Activated CD8-positive, alpha-beta memory T cell treated with anti-CD3 and anti-CD28 coated beads, Interleukin-2, amount 10 ng/mL, durations not matched to agents 7 days and 5 days (primary cell): ENCODE data around the gene COMP. TPM values are rescaled to one million over a fixed set of nuclear protein-coding genes. Genes with fewer than 3 reads are reported as not detected.
A peak's percentile ranks its signal among the peaks of the same experiment; 100 is the strongest.

Experiments used
- ATAC-seq: fragments of 150-1000 bp; cut with Tn5 transposase; one replicate; pipeline ENCODE4 v1.10.0; 2021; ENCODE audit warnings: moderate library complexity
- CTCF ChIA-PET: fragments of 350-600 bp; sonication (Branson Sonifier 250); formaldehyde crosslinking; loops from one replicate; lab custom pipeline; 2021; ENCODE audit warnings: antibody characterized with exemption; lab: Charles Lee
- DNase-seq: peaks from one replicate; pipeline ENCODE4 v3.0.0-alpha.2; 2020
- H3K27ac Mint-ChIP-seq: one replicate; pipeline ENCODE4 v1.8.0; 2021; ENCODE audit warnings: mild to moderate bottlenecking, mixed read lengths
- H3K27me3 Mint-ChIP-seq: one replicate; pipeline ENCODE4 v1.8.0; 2021; ENCODE audit warnings: mixed read lengths
- H3K36me3 Mint-ChIP-seq: one replicate; pipeline ENCODE4 v1.8.0; 2021; ENCODE audit warnings: mild to moderate bottlenecking, mixed read lengths
- H3K4me1 Mint-ChIP-seq: one replicate; pipeline ENCODE4 v1.8.0; 2021; ENCODE audit warnings: mixed read lengths
- H3K4me3 Mint-ChIP-seq: one replicate; pipeline ENCODE4 v1.8.0; 2021; ENCODE audit warnings: mild to moderate bottlenecking, moderate library complexity, mixed read lengths
- H3K9me3 Mint-ChIP-seq: one replicate; pipeline ENCODE4 v1.8.0; 2022; ENCODE audit warnings: low read depth, mixed read lengths
- total RNA-seq, 2 experiments: library from RNA; stranded (reverse); gene quantifications; one replicate each; pipeline ENCODE4 v1.2.3, GENCODE V29; 2021

COMP gene
- total RNA-seq, 2 experiments from 2014 or later, result not detected

DNA sequence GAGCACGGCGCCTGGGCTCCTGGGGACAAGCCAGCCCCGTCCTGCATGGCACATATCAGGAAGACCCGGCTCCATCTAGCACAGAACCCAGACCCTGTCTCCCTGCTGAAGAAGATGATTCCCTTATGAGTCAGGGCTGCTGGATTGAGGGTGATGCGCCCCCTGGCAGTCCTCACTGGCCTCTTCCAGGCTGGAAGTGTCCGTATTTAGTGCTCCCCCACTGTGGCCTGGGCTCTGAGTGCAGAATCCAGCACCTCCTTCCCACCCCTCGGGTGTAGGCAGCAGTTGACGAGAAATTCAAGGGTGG is 14.9 kb downstream of the COMP start:
- Mint-ChIP-seq H3K4me3 (no peak overlapping the region), H3K36me3 (no peaks in the 10 kb centered on the region), H3K27me3 (no peaks in the 10 kb centered on the region), H3K4me1 (peaks cover 2% of the 10 kb centered on the region), H3K9me3 (no peaks in the 10 kb centered on the region), H3K27ac (no peak overlapping the region)
- no peak for ATAC-seq
- CTCF ChIA-PET, result no interaction called here
- no peak for DNase-seq

- H3K27me3 Mint-ChIP-seq, result no peaks in the 10 kb centered on the region
- no peak for ATAC-seq
- peaks cover 2% of the 10 kb centered on the region for H3K4me1 Mint-ChIP-seq
- H3K9me3 Mint-ChIP-seq, result no peaks in the 10 kb centered on the region
- CTCF ChIA-PET, result no interaction called here
- H3K27ac Mint-ChIP-seq, result no peak overlapping the region
- DNase-seq, result no peak
- H3K36me3 Mint-ChIP-seq, result no peaks in the 10 kb centered on the region
- H3K4me3 Mint-ChIP-seq, result no peak overlapping the region
Observed at GRCh38 chr19:18775586-18776287, 15.4 kb downstream of the COMP start.

- DNase-seq (no peak), ATAC-seq (no peak)
- CTCF ChIA-PET, result no interaction called here
- Mint-ChIP-seq H3K27ac (no peak overlapping the region), H3K4me1 (peaks cover 2% of the 10 kb centered on the region), H3K36me3 (no peaks in the 10 kb centered on the region), H3K27me3 (no peaks in the 10 kb centered on the region), H3K4me3 (no peak overlapping the region), H3K9me3 (no peaks in the 10 kb centered on the region)
Observed at GRCh38 chr19:18774782-18775444, 16.2 kb downstream of the COMP start.

DNA sequence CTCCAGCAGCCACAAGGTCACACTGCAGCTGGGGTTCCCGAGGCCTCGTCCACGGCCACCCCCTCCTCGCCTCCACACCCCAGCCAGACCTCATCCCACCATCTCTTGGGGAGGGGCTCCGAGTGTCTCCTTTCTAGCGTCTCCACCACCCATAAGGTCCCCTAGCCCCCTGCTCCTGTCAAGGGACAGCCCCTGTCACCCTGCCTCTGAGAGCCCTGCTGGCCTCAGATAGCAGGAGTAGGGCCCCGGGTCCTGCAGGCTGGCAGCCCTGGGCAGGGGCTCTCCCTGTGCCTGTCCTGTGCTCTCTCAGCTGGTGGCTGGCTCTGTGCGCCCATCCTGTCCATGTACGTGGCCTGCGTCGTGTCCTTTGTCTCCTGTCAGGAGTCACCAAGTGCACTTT is 17.0 kb downstream of the COMP start:
- H3K27me3 Mint-ChIP-seq, result no peaks in the 10 kb centered on the region
- no peak overlapping the region for H3K4me3 Mint-ChIP-seq
- CTCF ChIA-PET, result no interaction called here
- DNase-seq, result no peak
- no peak overlapping the region for H3K27ac Mint-ChIP-seq
- no peak for ATAC-seq
- H3K4me1 Mint-ChIP-seq, result peaks cover 2% of the 10 kb centered on the region
- no peaks in the 10 kb centered on the region for H3K36me3 Mint-ChIP-seq
- no peaks in the 10 kb centered on the region for H3K9me3 Mint-ChIP-seq

- no peaks in the 10 kb centered on the region for H3K27me3 Mint-ChIP-seq
- ATAC-seq, result no peak
- H3K4me1 Mint-ChIP-seq, result peaks cover 2% of the 10 kb centered on the region
- no peak overlapping the region for H3K4me3 Mint-ChIP-seq
- H3K27ac Mint-ChIP-seq, result no peak overlapping the region
- H3K9me3 Mint-ChIP-seq, result no peaks in the 10 kb centered on the region
- no peak for DNase-seq
- H3K36me3 Mint-ChIP-seq, result no peaks in the 10 kb centered on the region
- CTCF ChIA-PET, result no interaction called here
Observed at GRCh38 chr19:18773682-18774081, 17.4 kb downstream of the COMP start.

DNA sequence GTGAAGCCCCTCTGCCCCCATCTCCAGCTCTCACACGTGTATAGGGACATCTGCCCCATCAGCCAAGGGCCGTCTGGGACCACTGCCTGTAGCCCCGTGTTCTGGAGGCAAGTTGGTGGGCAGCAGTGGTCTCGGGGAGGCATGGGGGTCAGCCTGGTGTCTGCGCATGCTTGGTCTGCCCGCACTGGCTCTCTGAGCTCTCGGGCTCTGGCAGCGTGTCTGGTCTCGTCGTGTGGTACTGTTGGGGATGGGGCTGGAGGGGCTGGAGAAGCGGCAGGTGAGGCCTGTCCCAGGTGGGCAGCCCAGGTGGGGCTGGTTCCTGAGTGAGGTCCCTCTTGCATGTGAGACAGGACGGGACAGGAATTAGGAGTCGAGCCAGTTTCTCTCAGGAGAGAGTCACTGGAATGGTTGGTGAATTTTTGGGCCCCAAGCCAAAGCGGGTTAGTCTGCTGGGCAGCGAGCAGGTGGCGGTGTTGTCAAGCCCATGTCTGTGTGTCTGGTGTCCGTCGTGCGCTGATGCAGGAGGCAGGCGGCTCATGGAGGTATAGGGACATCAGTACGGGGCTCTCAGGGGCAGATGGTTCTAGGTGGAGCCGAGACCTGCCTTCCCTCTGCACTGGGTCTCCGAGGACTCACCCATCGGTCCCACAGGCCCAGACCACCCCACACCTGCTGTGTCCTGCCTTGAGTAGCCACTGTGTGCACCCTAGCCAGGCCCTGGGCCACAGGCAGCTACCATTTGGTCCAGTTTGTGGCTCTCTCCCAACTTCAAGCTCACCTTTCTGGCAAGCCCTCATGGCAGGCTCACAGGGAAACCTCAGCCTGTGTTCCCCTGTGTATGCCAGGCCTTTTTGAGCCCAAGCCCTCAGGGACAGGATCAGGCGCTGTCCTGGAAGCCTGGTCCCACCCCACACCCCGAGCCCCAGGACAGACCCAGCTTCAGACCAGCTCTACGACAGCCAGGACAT is 18.2 kb downstream of the COMP start:
- CTCF ChIA-PET, result interaction anchor here (1.3 kb wide), 1 partner anchor 76 kb away, joined by 3 read pairs; no protein-coding TSS in a partner anchor
- no peak overlapping the region for H3K27ac Mint-ChIP-seq
- DNase-seq, result no peak

GRCh38 chr19:18771328-18772242 is 19.5 kb downstream of the COMP start:
- CTCF ChIA-PET, result interaction anchor here (1.0 to 1.3 kb wide), 2 partner anchors 77 to 85 kb away, joined by 3 read pairs; no protein-coding TSS in a partner anchor
- Mint-ChIP-seq H3K4me1 (no peaks in the 10 kb centered on the region), H3K4me3 (no peak overlapping the region), H3K27ac (no peak overlapping the region), H3K27me3 (no peaks in the 10 kb centered on the region), H3K9me3 (no peaks in the 10 kb centered on the region), H3K36me3 (no peaks in the 10 kb centered on the region)
- no peak for DNase-seq
- peak; percentile 20 for ATAC-seq

More for the DNA sequence above, 18.2 kb downstream of the COMP start:
- no peak for ATAC-seq
- Mint-ChIP-seq H3K4me3 (no peak overlapping the region), H3K9me3 (no peaks in the 10 kb centered on the region), H3K27me3 (no peaks in the 10 kb centered on the region), H3K4me1 (no peaks in the 10 kb centered on the region), H3K36me3 (no peaks in the 10 kb centered on the region)

DNA sequence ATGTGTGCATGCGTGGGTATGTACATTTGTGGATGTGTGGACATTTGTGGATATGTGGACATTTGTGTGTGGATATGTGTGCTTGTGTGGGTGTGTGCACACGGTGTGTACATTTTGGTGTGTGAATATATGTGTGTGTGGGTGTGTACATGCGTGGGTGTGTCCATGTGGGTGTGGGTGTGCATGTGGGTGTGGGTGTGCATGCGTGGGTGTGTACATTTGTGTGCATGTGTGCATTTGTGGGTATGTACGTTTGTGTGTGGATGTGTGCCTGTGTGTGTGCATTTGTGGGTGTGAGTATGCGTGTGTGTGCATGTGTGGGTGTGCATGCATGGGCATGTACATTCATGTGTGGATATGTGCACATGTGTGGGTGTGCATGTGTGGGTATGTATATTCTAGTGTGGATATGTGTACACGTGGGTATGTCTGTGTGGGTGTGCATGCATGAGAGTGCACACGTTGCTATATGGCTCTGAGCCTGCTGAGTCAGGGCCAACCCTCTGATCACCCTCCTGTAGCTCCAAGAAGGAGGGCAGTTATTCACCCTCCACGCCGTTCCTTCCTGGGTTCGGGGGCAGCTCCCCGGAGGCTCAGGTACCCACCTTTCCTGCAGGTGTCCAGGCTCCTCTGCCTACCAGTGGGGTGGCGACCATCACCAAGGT is 20.3 kb downstream of the COMP start:
- H3K9me3 Mint-ChIP-seq, result no peaks in the 10 kb centered on the region
- DNase-seq (no peak), ATAC-seq (no peak)
- H3K4me1 Mint-ChIP-seq, result no peaks in the 10 kb centered on the region
- H3K27ac Mint-ChIP-seq, result no peak overlapping the region
- H3K36me3 Mint-ChIP-seq, result no peaks in the 10 kb centered on the region
- no peaks in the 10 kb centered on the region for H3K27me3 Mint-ChIP-seq
- CTCF ChIA-PET, result interaction anchor here (1.0 kb wide), 1 partner anchor 86 kb away, joined by 3 read pairs; no protein-coding TSS in a partner anchor
- no peak overlapping the region for H3K4me3 Mint-ChIP-seq

- no peak overlapping the region for H3K27ac Mint-ChIP-seq
- no peak overlapping the region for H3K4me3 Mint-ChIP-seq
- H3K4me1 Mint-ChIP-seq, result no peaks in the 10 kb centered on the region
Observed at GRCh38 chr19:18769989-18770528, 21.0 kb downstream of the COMP start.

GRCh38 chr19:18768997-18769891 is 21.9 kb downstream of the COMP start:
- CTCF ChIA-PET, result no interaction called here
- DNase-seq (no peak), ATAC-seq (no peak)
- no peaks in the 10 kb centered on the region for H3K36me3 Mint-ChIP-seq
- no peaks in the 10 kb centered on the region for H3K27me3 Mint-ChIP-seq
- H3K9me3 Mint-ChIP-seq, result no peaks in the 10 kb centered on the region
- H3K4me1 Mint-ChIP-seq, result peaks cover 3% of the 10 kb centered on the region
- no peak overlapping the region for H3K27ac Mint-ChIP-seq
- H3K4me3 Mint-ChIP-seq, result no peak overlapping the region

More at GRCh38 chr19:18769989-18770528, 21.0 kb downstream of the COMP start:
- Mint-ChIP-seq H3K9me3 (no peaks in the 10 kb centered on the region), H3K27me3 (no peaks in the 10 kb centered on the region), H3K36me3 (no peaks in the 10 kb centered on the region)
- no peak for ATAC-seq
- no peak for DNase-seq
- CTCF ChIA-PET, result no interaction called here

DNA sequence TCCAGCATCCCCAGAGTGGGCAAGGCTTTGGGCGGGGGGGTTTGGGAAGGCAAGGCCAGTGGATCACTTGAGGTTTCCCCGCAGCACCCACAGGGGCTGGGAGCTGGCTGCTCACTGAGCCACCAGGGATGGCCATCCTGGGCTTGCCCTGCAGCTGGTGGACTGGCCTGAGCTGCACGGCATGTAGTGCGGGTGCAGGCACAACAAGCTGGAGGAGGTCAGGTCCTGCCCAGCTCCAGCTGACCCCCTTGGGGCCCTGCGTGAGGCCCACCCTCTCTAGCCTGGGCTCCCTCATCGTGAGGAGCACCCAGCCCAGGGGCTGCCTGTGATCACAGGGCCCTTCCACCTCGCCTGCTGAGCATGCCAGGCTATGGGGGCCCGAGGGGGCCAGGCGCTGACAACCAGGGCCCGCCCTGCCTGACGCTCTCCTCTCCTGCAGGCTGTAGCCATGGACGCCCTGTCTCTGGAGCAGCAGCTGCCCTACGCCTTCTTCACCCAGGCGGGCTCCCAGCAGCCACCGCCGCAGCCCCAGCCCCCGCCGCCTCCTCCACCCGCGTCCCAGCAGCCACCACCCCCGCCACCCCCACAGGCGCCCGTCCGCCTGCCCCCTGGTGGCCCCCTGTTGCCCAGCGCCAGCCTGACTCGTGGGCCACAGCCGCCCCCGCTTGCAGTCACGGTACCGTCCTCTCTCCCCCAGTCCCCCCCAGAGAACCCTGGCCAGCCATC is 22.9 kb downstream of the COMP start:
- no peak overlapping the region for H3K27ac Mint-ChIP-seq
- ATAC-seq (no peak), DNase-seq (no peak)
- no peaks in the 10 kb centered on the region for H3K9me3 Mint-ChIP-seq
- CTCF ChIA-PET, result no interaction called here
- H3K36me3 Mint-ChIP-seq, result no peaks in the 10 kb centered on the region
- no peak overlapping the region for H3K4me3 Mint-ChIP-seq
- H3K4me1 Mint-ChIP-seq, result peaks cover 3% of the 10 kb centered on the region
- no peaks in the 10 kb centered on the region for H3K27me3 Mint-ChIP-seq
